Measurements from ENCODE around the gene MAPK8IP3.

The MAPK8IP3 gene

DNA sequence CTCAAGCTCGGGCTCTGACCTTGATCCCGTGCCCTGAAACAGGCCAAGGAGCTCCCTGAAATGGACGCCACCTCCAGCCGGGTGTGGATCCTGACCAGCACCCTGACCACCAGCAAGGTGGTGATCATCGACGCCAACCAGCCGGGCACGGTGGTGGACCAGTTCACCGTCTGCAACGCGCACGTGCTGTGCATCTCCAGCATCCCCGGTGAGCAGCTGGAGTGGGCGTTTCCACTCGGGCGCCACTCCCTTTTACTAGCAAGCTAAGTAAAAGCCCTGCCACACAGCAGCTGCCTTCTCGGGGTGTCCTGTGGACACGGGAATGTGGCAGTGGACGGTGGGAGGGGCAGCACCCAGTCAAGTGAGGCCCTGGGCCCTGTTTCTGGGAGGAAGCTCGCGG, 59.0 kb downstream of the MAPK8IP3 start:
- peaks cover 75% of the 10 kb centered on the region for H3K36me3 Mint-ChIP-seq (ENCODE audit: low read depth)
- H3K9me3 Mint-ChIP-seq: no peaks in the 10 kb centered on the region
- H3K27me3 Mint-ChIP-seq: no peaks in the 10 kb centered on the region
- H3K27ac Mint-ChIP-seq: no peak overlapping the region
- DNase-seq: no peak
- peaks cover 3% of the 10 kb centered on the region for H3K4me1 Mint-ChIP-seq (ENCODE audit: low read depth)
- no peak overlapping the region for H3K4me3 Mint-ChIP-seq

DNA sequence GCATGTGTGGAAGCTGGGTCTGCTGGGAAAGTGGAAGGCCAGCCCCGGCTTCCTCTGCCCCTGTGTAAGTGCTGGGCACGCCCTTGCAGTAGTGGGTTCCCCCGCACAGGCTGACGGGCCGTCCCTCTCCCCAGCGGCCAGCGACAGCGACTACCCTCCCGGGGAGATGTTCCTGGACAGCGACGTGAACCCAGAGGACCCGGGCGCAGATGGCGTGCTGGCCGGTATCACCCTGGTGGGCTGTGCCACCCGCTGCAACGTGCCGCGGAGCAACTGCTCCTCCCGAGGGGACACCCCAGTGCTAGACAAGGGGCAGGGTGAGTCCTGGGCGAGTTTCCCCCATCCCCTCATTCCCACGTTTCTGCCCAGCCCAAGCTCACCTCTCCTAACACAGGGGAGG, 59.8 kb downstream of the MAPK8IP3 start:
- Mint-ChIP-seq H3K36me3 (ENCODE audit: low read depth) (peaks cover 74% of the 10 kb centered on the region), H3K27ac (peak overlapping the region; percentile 33), H3K4me1 (ENCODE audit: low read depth) (peaks cover 9% of the 10 kb centered on the region), H3K9me3 (no peaks in the 10 kb centered on the region), H3K4me3 (no peak overlapping the region), H3K27me3 (no peaks in the 10 kb centered on the region)
- DNase-seq: no peak

DNA sequence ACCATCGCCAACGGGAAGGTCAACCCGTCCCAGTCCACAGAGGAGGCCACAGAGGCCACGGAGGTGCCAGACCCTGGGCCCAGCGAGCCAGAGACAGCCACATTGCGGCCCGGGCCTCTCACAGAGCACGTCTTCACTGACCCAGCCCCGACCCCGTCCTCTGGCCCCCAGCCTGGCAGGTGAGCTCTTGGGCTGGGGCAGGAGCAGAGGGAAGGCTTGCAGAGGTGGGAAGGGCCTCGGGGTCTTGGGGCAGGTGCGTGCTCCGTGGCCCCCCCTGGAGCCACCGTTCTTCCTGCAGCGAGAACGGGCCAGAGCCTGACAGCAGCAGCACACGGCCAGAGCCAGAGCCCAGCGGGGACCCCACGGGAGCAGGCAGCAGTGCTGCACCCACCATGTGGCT, 60.2 kb downstream of the MAPK8IP3 start:
- Mint-ChIP-seq H3K27ac (peak overlapping the region; percentile 33), H3K4me1 (ENCODE audit: low read depth) (peaks cover 9% of the 10 kb centered on the region), H3K27me3 (no peaks in the 10 kb centered on the region), H3K36me3 (ENCODE audit: low read depth) (peaks cover 70% of the 10 kb centered on the region), H3K4me3 (no peak overlapping the region), H3K9me3 (no peaks in the 10 kb centered on the region)
- no peak for DNase-seq

DNA sequence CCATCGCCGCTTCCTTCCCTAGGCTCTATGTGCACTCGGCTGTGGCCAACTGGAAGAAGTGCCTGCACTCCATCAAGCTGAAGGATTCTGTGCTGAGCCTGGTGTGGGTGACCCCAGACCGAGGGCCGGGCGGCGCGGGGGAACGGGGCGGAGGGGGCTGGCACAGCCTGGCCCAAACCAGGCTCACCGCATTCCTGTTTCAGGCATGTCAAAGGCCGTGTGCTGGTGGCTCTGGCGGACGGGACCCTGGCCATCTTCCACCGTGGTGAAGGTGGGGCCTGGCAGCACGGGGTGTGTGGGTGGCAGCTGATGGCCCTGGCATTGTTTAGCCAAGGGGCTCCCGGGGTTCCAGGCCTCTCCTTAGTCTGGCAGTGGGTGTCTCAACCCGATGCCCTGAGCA, 60.7 kb downstream of the MAPK8IP3 start:
- no peak overlapping the region for H3K4me3 Mint-ChIP-seq
- peaks cover 9% of the 10 kb centered on the region for H3K4me1 Mint-ChIP-seq (ENCODE audit: low read depth)
- H3K9me3 Mint-ChIP-seq: no peaks in the 10 kb centered on the region
- H3K27me3 Mint-ChIP-seq: no peaks in the 10 kb centered on the region
- H3K36me3 Mint-ChIP-seq (ENCODE audit: low read depth): peaks cover 67% of the 10 kb centered on the region
- no peak for DNase-seq
- peak overlapping the region; percentile 69 for H3K27ac Mint-ChIP-seq

DNA sequence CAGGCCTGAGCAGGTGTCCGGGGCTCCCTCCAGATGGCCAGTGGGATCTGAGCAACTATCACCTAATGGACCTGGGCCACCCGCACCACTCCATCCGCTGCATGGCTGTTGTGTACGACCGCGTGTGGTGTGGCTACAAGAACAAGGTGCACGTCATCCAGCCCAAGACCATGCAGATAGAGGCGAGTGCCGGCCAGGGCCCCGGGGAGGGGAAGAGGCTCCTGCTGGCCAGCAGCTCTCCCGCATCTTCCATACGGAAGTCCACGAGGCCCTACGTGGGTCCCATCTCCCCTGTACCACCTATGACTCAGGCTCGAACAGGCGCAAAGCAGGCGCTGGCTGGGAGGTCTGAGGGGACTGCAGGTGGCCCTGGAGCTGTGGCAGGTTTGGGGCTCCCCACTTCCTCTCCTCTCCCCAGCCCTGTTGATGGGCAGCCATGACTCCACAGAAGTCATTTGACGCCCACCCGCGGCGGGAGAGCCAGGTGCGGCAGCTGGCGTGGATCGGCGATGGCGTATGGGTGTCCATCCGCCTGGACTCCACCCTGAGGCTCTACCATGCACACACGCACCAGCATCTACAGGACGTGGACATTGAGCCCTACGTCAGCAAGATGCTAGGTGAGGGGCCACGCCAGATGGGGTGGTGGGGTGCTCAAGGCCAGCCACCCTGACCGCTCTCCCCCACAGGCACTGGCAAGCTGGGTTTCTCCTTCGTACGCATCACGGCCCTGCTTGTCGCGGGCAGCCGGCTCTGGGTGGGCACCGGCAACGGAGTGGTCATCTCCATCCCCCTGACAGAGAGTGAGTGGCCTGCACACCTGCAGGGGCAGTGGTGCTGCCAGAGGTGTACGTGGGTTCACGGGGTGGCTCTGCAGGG, 61.4 kb downstream of the MAPK8IP3 start:
- no peak overlapping the region for H3K4me3 Mint-ChIP-seq
- DNase-seq: no peak
- H3K4me1 Mint-ChIP-seq (ENCODE audit: low read depth): peaks cover 9% of the 10 kb centered on the region
- H3K27me3 Mint-ChIP-seq: no peaks in the 10 kb centered on the region
- peaks cover 68% of the 10 kb centered on the region for H3K36me3 Mint-ChIP-seq (ENCODE audit: low read depth)
- peak overlapping the region; percentile 69 for H3K27ac Mint-ChIP-seq
- no peaks in the 10 kb centered on the region for H3K9me3 Mint-ChIP-seq

DNA sequence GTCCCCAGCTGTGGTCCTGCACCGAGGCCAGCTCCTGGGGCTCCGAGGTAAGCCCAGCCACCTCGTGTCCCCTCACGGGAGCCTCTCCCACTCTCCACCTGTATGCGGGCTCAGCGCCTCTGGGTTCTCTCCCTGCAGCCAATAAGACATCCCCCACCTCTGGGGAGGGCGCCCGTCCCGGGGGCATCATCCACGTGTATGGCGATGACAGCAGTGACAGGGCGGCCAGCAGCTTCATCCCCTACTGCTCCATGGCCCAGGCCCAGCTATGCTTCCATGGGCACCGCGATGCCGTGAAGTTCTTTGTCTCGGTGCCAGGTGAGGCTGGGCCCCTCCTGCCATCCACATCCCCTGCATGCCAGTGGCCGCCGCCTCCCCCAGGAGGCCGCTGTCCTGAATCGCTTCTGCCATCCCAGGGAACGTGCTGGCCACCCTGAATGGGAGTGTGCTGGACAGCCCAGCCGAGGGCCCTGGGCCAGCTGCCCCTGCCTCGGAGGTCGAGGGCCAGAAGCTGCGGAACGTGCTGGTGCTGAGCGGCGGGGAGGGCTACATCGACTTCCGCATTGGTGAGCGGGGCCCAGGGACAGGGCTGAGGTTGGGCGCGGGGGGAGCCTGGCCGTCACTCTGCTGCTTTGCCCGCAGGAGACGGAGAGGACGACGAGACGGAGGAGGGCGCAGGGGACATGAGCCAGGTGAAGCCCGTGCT, 62.2 kb downstream of the MAPK8IP3 start:
- H3K4me1 Mint-ChIP-seq (ENCODE audit: low read depth): peaks cover 9% of the 10 kb centered on the region
- H3K27ac Mint-ChIP-seq: peak overlapping the region; percentile 69
- H3K4me3 Mint-ChIP-seq: no peak overlapping the region
- no peaks in the 10 kb centered on the region for H3K27me3 Mint-ChIP-seq
- H3K9me3 Mint-ChIP-seq: no peaks in the 10 kb centered on the region
- H3K36me3 Mint-ChIP-seq (ENCODE audit: low read depth): peaks cover 63% of the 10 kb centered on the region
- no peak for DNase-seq

DNA sequence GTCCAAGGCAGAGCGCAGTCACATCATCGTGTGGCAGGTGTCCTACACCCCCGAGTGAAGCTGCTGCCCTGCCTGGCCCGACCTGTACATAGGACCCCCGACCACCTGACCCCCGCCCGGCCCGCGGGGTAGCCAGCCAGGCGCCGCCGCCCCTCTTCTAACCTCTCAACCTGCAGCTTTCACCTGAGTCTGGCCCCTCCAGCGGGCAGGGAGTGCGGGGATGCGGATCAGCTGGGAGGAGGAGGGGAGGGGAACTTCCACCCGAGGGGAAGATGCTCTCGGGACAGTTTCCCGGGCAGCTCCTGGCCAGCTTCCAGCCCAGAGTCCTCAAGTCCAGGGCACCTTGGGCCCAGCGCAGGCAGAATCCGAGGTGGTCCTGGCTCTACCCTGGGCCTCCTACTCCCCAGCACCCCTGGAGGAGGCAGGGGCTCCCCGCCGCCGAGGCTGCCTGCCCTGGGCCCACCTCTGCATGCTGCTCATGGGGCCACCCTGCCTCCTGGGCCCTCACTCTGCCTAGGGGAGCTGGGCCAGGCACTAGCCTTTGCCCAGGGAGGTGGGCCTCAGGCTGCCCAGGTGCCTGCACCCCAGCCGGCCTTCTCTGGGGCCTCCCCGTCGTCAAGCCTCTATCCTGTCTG, 62.9 kb downstream of the MAPK8IP3 start:
- no peak for DNase-seq
- Mint-ChIP-seq H3K27ac (peak overlapping the region; percentile 69), H3K4me1 (ENCODE audit: low read depth) (peaks cover 11% of the 10 kb centered on the region), H3K36me3 (ENCODE audit: low read depth) (peaks cover 64% of the 10 kb centered on the region), H3K9me3 (no peaks in the 10 kb centered on the region), H3K4me3 (no peak overlapping the region), H3K27me3 (no peaks in the 10 kb centered on the region)

DNA sequence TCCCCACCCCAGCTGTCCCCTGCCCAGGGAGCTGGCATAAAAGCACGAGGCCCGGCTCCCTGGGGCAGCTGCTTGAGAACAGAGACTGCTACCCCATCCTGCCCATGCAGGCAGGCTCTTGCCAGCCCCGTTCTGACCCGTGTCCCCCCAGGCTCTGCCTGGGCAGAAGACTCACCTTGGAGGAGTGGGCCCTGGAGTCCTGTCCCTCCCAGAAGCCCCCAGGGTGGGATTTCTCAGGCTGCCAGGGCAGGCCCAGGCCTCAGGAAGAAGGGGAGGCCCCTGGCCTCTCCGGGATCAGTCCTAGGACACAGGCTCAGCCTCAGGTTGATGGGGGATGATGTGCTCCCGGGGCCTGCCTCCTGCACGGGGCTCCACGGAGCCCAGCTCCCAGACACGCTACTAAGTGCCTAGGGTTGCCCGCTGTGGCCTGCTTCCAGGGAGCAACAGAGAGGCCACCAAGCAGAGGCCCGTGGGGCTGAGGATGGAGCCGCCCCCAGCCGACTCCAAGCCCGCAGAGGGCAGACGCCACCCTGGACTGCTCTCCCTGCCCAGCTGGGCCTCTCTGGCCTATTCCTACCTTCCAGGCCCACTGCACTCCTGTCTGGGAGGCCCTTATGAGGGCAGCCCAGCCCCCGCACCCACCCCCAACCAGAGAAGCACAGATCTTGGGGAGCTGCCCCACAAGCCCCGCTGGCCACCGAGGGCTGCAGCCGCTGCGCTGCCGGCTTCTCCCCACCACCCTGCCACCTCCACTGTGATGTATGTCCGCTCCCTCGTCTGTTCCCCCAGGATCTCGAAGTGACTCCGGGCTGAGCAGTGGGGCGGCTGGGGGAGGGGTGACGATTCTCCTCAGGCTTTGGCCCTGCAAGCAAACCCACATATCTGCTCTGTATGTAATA, 63.7 kb downstream of the MAPK8IP3 start:
- Mint-ChIP-seq H3K27me3 (no peaks in the 10 kb centered on the region), H3K4me3 (peak overlapping the region; percentile 96), H3K36me3 (ENCODE audit: low read depth) (peaks cover 65% of the 10 kb centered on the region), H3K27ac (peak overlapping the region; percentile 89), H3K9me3 (no peaks in the 10 kb centered on the region), H3K4me1 (ENCODE audit: low read depth) (peaks cover 16% of the 10 kb centered on the region)
- DNase-seq: no peak

DNA sequence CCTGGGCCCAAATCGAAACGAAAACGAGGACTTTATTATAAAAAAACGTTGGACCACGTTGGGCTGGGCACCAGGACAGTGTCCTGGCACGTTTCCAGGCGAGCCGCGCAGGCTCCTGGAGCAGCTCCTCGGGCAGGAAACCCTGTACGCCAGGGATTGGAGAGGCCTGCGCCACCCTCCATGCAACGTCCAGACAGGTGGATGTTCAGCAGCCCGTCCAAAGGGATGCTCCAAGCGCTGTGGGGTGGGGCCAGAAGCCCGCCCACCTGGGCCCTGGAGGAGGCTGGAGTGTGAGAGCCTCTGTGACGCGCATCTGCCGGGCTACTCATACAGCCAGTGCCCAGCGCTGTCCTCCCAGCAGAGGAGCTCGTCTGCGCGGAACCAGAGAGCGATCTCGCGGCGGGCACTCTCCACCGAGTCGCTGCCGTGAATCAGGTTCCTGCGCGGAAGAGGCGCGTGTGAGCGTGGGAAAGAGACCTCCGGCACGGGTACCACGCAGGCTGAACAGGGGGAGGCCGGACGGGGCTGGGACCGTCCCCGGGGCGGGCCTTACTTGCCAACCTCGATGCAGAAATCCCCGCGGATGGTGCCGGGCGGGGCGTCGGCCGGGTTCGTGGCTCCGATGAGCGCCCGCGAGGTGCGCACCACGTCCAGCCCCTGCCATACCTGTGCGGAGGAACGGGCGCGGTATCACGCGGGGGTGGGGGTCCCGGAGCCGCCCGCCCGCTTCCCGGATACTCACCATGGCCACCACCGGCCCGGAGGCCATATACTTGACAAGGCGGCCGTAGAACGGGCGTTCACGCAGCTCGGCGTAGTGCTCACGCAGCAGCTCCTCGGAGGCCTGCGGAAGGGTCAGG, 64.6 kb downstream of the MAPK8IP3 start:
- H3K4me1 Mint-ChIP-seq (ENCODE audit: low read depth): peaks cover 20% of the 10 kb centered on the region
- peaks cover 65% of the 10 kb centered on the region for H3K36me3 Mint-ChIP-seq (ENCODE audit: low read depth)
- no peaks in the 10 kb centered on the region for H3K9me3 Mint-ChIP-seq
- H3K27ac Mint-ChIP-seq: peak overlapping the region; percentile 89
- DNase-seq: peak; percentile 77
- no peaks in the 10 kb centered on the region for H3K27me3 Mint-ChIP-seq
- peak overlapping the region; percentile 96 for H3K4me3 Mint-ChIP-seq

DNA sequence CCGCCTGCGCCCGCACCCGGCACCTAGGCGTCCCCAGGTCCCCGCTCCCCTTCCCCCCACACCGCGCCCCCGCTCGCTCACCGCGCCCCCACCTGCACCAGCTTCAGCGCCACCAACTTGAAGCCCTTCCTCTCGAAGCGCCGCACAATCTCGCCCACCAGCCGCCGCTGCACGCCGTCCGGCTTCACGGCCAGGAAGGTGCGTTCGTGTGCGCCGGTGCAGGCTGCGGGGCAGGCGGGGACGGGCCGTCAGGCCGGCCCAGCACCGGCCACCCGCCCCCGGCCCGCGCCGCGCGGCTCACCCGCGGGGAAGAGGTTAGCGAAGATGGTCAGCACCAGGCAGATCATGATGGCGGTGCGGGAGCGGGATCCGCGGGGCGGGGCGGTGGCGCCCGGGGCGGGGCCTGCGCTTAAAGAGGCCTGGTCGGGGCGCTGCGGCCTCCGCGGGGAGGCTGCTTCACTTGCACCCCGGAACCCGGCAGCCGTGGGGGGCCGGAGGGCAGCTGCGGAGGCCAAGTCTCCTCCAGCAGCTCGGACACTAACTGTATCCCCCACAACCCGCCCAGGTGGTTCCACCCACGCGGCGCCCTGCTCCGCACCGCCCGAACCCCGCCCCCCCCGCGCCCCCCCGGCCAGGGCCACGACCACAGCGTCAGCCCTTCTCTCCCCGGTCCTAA, 65.3 kb downstream of the MAPK8IP3 start, which contains the start of gene NME3:
TSS of gene NME3 (minus strand) at position 356 of the 676 bp plus-strand sequence. CDS start at position 347, 9 bp downstream.
- peak within 1 kb of the TSS; percentile 99 for H3K27ac Mint-ChIP-seq
- no peaks in the 10 kb centered on the region for H3K9me3 Mint-ChIP-seq
- peak within 1 kb of the TSS; percentile 96 for H3K4me3 Mint-ChIP-seq
- H3K27me3 Mint-ChIP-seq: no peaks in the 10 kb centered on the region
- peaks cover 20% of the 10 kb centered on the region for H3K4me1 Mint-ChIP-seq (ENCODE audit: low read depth)
- DNase-seq: peak; percentile 91
- H3K36me3 Mint-ChIP-seq (ENCODE audit: low read depth): peaks cover 62% of the 10 kb centered on the region

DNA sequence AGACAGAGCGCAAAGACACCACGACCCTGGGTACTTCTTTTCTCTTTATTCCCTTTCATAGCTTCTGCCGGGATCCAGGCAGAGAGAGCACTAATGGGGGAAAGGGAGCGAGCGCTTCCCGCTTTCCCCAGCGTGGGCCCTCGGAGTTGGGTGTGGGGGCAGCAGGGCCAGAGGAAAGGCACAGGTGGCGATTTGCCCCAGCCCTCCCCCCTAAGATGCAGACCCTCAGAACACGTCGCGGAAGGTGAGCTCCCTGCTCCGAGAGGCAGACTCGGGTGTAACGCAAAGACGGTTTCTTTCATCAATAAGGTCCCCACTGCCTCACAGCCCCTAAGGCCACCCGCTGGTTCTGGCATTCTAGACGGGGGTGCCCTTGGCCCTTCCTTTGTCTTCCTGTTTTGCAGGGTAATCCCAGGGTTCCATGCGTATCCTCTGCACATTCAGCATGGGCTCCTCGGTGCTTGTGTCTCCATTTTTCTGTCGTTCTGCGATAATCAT, 65.9 kb downstream of the MAPK8IP3 start:
- Mint-ChIP-seq H3K36me3 (ENCODE audit: low read depth) (peaks cover 65% of the 10 kb centered on the region), H3K27me3 (no peaks in the 10 kb centered on the region), H3K27ac (peak overlapping the region; percentile 99), H3K4me1 (ENCODE audit: low read depth) (peaks cover 20% of the 10 kb centered on the region), H3K9me3 (no peaks in the 10 kb centered on the region), H3K4me3 (peak overlapping the region; percentile 96)
- no peak for DNase-seq

DNA sequence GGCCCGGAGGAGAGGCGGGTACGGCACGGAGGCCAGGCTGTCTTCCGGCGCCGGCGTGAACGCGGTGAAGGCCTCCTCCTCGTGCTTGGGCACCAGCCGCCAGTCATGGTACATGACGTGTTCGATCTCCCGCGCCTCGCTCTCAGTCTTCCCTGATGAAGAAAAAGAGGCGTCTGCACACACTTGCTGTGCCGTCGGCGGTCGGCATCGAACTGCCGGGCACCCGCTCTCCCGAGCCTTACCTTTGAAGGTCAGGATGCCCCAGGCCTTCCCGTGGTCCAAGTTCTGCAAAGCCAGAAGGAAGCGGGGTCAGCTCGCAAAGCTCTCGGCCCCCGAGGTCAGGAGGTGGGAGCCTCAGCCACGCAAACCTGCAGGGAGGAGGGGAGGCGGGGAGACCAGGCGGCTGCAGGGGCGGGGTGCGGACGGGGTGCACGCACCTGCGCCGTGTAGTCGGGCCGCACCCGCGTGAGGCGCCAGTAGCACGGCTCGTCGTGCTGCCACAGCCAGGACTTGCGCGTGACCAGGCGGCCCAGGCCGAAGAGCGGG, 66.4 kb downstream of the MAPK8IP3 start, which contains the start of gene EME2:
TSS of gene EME2 (plus strand) at position 449 of the 546 bp plus-strand sequence. CDS start 418 bp downstream, outside the sequence.
- H3K9me3 Mint-ChIP-seq: no peaks in the 10 kb centered on the region
- peak; percentile 79 for DNase-seq
- peaks cover 20% of the 10 kb centered on the region for H3K4me1 Mint-ChIP-seq (ENCODE audit: low read depth)
- peak within 1 kb of the TSS; percentile 96 for H3K4me3 Mint-ChIP-seq
- H3K27me3 Mint-ChIP-seq: no peaks in the 10 kb centered on the region
- H3K27ac Mint-ChIP-seq: peak within 1 kb of the TSS; percentile 99
- peaks cover 64% of the 10 kb centered on the region for H3K36me3 Mint-ChIP-seq (ENCODE audit: low read depth)

Data from activated T-cell treated with anti-CD3 and anti-CD28 coated beads, Interleukin-2, amount 50 U/mL, for 24 hours (primary cell).